OCI-LY7 (cell line): Measurements from ENCODE around the gene NIP7. TPM values are rescaled to one million over a fixed set of nuclear protein-coding genes. Genes with fewer than 3 reads are reported as not detected.

Source experiments
- BruUV-seq: library from RNA; stranded (reverse); fragments of 400-500 nt; replicated peaks from 2 replicates; lab custom pipeline; 2021; lab: Mats Ljungman, UMichigan
- CTCF ChIA-PET: fragments of 300-600 bp; sonication (Branson Sonifier 250); formaldehyde crosslinking; loops from one replicate; lab custom pipeline; 2022; ENCODE audit warnings: antibody characterized with exemption; ENCODE audit not compliant: unreplicated experiment; lab: Charles Lee
- POLR2A ChIA-PET: fragments of 300-600 bp; sonication (Branson Sonifier 250); formaldehyde crosslinking; loops from one replicate; lab custom pipeline; 2022; ENCODE audit warnings: antibody characterized with exemption; lab: Charles Lee
- DNase-seq: peaks from one replicate; pipeline ENCODE4 v3.0.0-alpha.2; 2015; ENCODE audit warnings: low spot score
- H2AFZ ChIP-seq: fragments of 200-600 bp; sonication (generic), shearing (Covaris generic); 2 replicates; pipeline ENCODE4 v1.6.1; 2014; ENCODE audit warnings: mild to moderate bottlenecking, antibody characterized with exemption, low read length, moderate library complexity
- H3K27ac ChIP-seq: fragments of 200-600 bp; sonication (generic); 2 replicates; pipeline ENCODE4 v1.5.1; 2014; ENCODE audit warnings: mixed run types, low read depth, mild to moderate bottlenecking, moderate library complexity, low read length, inconsistent platforms; ENCODE audit not compliant: poor library complexity, severe bottlenecking
- H3K36me3 ChIP-seq: fragments of 200-600 bp; sonication (generic); 2 replicates; pipeline ENCODE4 v1.6.1; 2014; ENCODE audit warnings: mild to moderate bottlenecking, antibody characterized with exemption, low read length, moderate library complexity, mixed read lengths; ENCODE audit not compliant: insufficient read depth
- H3K4me1 ChIP-seq: fragments of 200-600 bp; sonication (generic); 2 replicates; pipeline ENCODE4 v1.5.1; 2014; ENCODE audit warnings: mild to moderate bottlenecking, low read length; ENCODE audit not compliant: insufficient read depth, poor library complexity, severe bottlenecking
- H3K4me2 ChIP-seq: fragments of 200-600 bp; sonication (generic); 2 replicates; pipeline ENCODE4 v1.6.1; 2014; ENCODE audit warnings: mild to moderate bottlenecking, low read length
- H3K4me3 ChIP-seq: fragments of 200-600 bp; sonication (generic); 2 replicates; pipeline ENCODE4 v1.5.1; 2014; ENCODE audit warnings: mild to moderate bottlenecking, low read depth, low read length; ENCODE audit not compliant: poor library complexity, severe bottlenecking
- H3K79me2 ChIP-seq: fragments of 200-600 bp; sonication (generic); 2 replicates; pipeline ENCODE4 v1.6.1; 2016; ENCODE audit warnings: low read depth, mild to moderate bottlenecking, low read length, moderate library complexity, mixed read lengths; ENCODE audit not compliant: insufficient read depth
- H3K9me2 ChIP-seq: fragments of 200-600 bp; sonication (generic); 2 replicates; pipeline ENCODE4 v1.6.1; 2016; ENCODE audit warnings: mild to moderate bottlenecking, low read length, mixed read lengths; ENCODE audit not compliant: insufficient read depth
- H3K9me3 ChIP-seq: fragments of 200-600 bp; sonication (generic); 2 replicates; pipeline ENCODE4 v1.6.1; 2014; ENCODE audit warnings: mild to moderate bottlenecking, mixed run types, low read length, mixed read lengths
- H4K20me1 ChIP-seq: fragments of 200-600 bp; sonication (generic); 2 replicates; pipeline ENCODE4 v1.6.1; 2014; ENCODE audit warnings: mild to moderate bottlenecking, antibody characterized with exemption, low read length, moderate library complexity, mixed read lengths; ENCODE audit not compliant: insufficient read depth
- CTCF ChIP-seq: fragments of 200-600 bp; sonication (generic); conservative IDR thresholded peaks from 2 replicates; pipeline ENCODE4 v1.5.1; 2014; ENCODE audit warnings: mild to moderate bottlenecking, antibody characterized with exemption, low read length, moderate library complexity, mixed read lengths
- EZH2phosphoT487 ChIP-seq: fragments of 200-600 bp; sonication (generic); IDR thresholded peaks from 2 replicates; pipeline ENCODE4 v1.6.1; 2018; ENCODE audit warnings: low read depth, borderline replicate concordance, mild to moderate bottlenecking, mixed run types, antibody characterized with exemption, low read length, moderate library complexity, mixed read lengths
- intact Hi-C: fragments of 100-400 bp; cut with micrococcal nuclease; formaldehyde crosslinking; loops from one replicate; pipeline ENCODE4 v1.10.0; 2022; ENCODE audit not compliant: unreplicated experiment
- total RNA-seq, 2 experiments: library from RNA; depleted of rRNA in 1 of 2; stranded (reverse); fragments of >200 nt in 1 of 2; shearing (Covaris generic) in 1 of 2; gene quantifications; 2 replicates each; pipeline ENCODE4 v1.2.3, GENCODE V29; 2014 to 2022

NIP7 gene
- total RNA-seq, 2 experiments from 2014 or later = 39.7 to 49.1 TPM

GRCh38 chr16:69309316-69309715 lies 30.3 kb upstream of the NIP7 start:
- no peak for TF ChIP-seq CTCF
- TF ChIP-seq EZH2phosphoT487 = no peak

DNA sequence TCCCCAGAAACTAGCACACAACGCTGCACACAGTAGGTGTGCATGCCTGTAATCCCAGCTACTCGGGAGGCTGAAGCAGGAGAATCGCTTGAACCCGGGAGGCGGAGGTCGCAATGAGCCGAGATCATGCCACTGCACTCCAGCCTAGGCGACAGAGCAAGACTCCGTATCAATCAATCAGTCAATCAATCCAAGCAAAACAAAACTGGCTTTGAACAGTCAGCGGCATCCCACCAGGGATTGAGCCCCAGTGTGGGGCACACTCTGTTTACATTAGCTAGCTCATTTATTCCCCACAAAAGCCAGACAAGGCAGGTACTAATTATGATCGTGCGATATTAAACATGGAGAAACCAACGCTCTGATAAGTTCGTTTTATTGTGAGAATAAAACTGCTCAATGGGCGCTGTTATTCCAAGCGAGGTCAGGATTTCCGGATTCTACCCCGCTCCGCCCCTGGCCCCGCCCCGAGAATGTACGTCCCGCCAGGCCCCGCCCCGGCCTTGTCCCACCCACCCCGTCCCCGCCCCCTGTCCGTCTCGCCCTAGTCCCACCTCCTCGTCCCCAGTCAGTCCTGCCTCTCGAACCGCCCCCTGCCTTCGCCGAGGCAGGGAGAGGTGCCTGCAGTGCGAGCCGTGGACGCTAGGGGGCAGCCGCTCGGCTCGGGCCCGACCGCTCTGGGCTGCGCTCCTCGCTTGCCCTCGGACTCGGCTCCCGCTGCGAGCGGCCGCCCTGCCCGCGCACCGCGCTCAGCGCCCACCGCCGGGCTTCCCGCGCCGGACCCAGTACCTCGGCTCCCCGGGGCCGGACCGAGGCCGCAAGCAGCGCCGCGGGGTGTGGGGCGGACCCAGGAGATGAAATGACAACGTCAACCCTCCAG lies 28.7 kb upstream of the NIP7 start, which contains the start of gene VPS4A:
VPS4A (plus strand) TSS at position 698 of the 880 bp plus-strand sequence; CDS start at position 860, 162 bp downstream.
- peaks cover 30% of the 10 kb centered on the region for H3K36me3 ChIP-seq
- H4K20me1 ChIP-seq = no peaks in the 10 kb centered on the region
- TF ChIP-seq EZH2phosphoT487 (no peak), CTCF (peak; percentile 72)
- no peaks in the 10 kb centered on the region for H3K9me3 ChIP-seq
- peak within 1 kb of the TSS; percentile 88 for H3K4me2 ChIP-seq
- H3K27ac ChIP-seq = peak within 1 kb of the TSS; percentile 58
- BruUV-seq = no TSS peak
- peak; percentile 97 for DNase-seq
- peak within 1 kb of the TSS; percentile 97; the same call in 1 of the 2 replicates for H2AFZ ChIP-seq
- no peaks in the 10 kb centered on the region for H3K9me2 ChIP-seq
- intact Hi-C loops = loop anchor here (1.0 kb wide), 2 partner anchors 19 to 28 kb away; partner anchors contain the start of genes COG8, NIP7 and PDF
- H3K79me2 ChIP-seq = peaks cover 31% of the 10 kb centered on the region
- peaks cover 12% of the 10 kb centered on the region for H3K4me1 ChIP-seq
- ChIA-PET POLR2A (interaction anchor here (0.8 to 1.4 kb wide), 3 partner anchors 9 to 122 kb away, joined by 3 to 5 read pairs (median 3); no protein-coding TSS in a partner anchor), CTCF (no interaction called here)
- H3K4me3 ChIP-seq = peak within 1 kb of the TSS; percentile 78

More at GRCh38 chr16:69309316-69309715, 30.3 kb upstream of the NIP7 start:
- Histone ChIP-seq H3K4me2 (no peak overlapping the region), H3K4me1 (peaks cover 12% of the 10 kb centered on the region), H3K9me3 (no peaks in the 10 kb centered on the region), H3K4me3 (no peak overlapping the region), H3K27ac (no peak overlapping the region), H3K79me2 (peaks cover 28% of the 10 kb centered on the region), H3K36me3 (peaks cover 19% of the 10 kb centered on the region; the same call in 1 of the 2 replicates), H4K20me1 (no peaks in the 10 kb centered on the region), H2AFZ (no peak overlapping the region), H3K9me2 (no peaks in the 10 kb centered on the region)
- ChIA-PET CTCF (no interaction called here), POLR2A (no interaction called here)
- DNase-seq = no peak
- no TSS peak for BruUV-seq
- intact Hi-C loops = no loop called here
